ENCODE measurements around the gene MSRB1. TPM values are rescaled to one million over a fixed set of nuclear protein-coding genes. Genes with fewer than 3 reads are reported as not detected.

The MSRB1 gene
- total and polyA plus RNA-seq, 9 of the 15 experiments (the other 6 are each of a cell fraction or from before 2014, with no cell fraction given) = 5.4 to 33.7 (median 25.7) TPM

GRCh38 chr16:1960665-1961630, 17.9 kb upstream of the MSRB1 start (continued):
- TF ChIP-seq ZNF398 (CRISPR knock-in tag; IDR thresholded peaks at IDR 0.05) = no peak
- no peak for TF ChIP-seq PATZ1 (CRISPR knock-in tag; IDR thresholded peaks at IDR 0.05; ENCODE audit: borderline replicate concordance)
- TF ChIP-seq ZNF717 (CRISPR knock-in tag; IDR thresholded peaks at IDR 0.05) = peak; percentile 85; the same call in 1 of the 2 replicates
- TF ChIP-seq ZNF79 (CRISPR knock-in tag; IDR thresholded peaks at IDR 0.05; ENCODE audit: low read depth) = no peak
- no peak for TF ChIP-seq ATF4 (CRISPR knock-in tag; IDR thresholded peaks at IDR 0.05)
- 0 out of 4 replicates have a peak, but pooled peaks of 1 of the 2 experiments have one; percentile 6 for TF ChIP-seq MLX (CRISPR knock-in tag; conservative IDR thresholded peaks at IDR 0.05)
- no peak for TF ChIP-seq PTRF (tag; IDR thresholded peaks at IDR 0.05)
- TF ChIP-seq NRF1 (conservative IDR thresholded peaks at IDR 0.05 in 1 of 2, IDR thresholded peaks at IDR 0.05 in 1 of 2) = 0 out of 4 replicates have a peak, but pooled peaks of 1 of the 2 experiments have one; percentile 22
- TF ChIP-seq POLR2AphosphoS5 (IDR thresholded peaks at IDR 0.05; ENCODE audit: control insufficient read depth, insufficient read depth, low read depth, low read length) = peak; percentile 88
- TF ChIP-seq RERE (CRISPR knock-in tag; IDR thresholded peaks at IDR 0.05; ENCODE audit: borderline replicate concordance) = no peak
- TF ChIP-seq NFIC (IDR thresholded peaks at IDR 0.05) = peak; percentile 42; the same call in 1 of the 2 replicates
- 0 out of 2 replicates have a peak, but pooled peaks have one; percentile 53 for TF ChIP-seq ZNF444 (CRISPR knock-in tag; IDR thresholded peaks at IDR 0.05)
- no peak for TF ChIP-seq SP2 (IDR thresholded peaks at IDR 0.05; ENCODE audit: extremely low read depth, low read depth, low read length, poor library complexity, severe bottlenecking)
